NCI-H1105 (cell line): ENCODE data around the gene GALT.
"Not testable (repeated sequence)": the region's sequence is repeated elsewhere in the genome, so short reads cannot be mapped to it uniquely, and the experiment has no call there.

Experiments used
- DNase-seq: peaks from one replicate; lab custom pipeline; 2025; lab: John Stamatoyannopoulos, UW

Gene GALT

GRCh38 chr9:34627716-34628655 is 18.5 kb upstream of the GALT start:
- no peak for DNase-seq

- DNase-seq, result peak; percentile 42
Observed at GRCh38 chr9:34628656-34629490, 17.6 kb upstream of the GALT start, which contains the start of gene ARID3C. Gene ARID3C (minus strand): TSS chr9:34629066. CDS start chr9:34628014, 1,052 bp downstream.

DNA sequence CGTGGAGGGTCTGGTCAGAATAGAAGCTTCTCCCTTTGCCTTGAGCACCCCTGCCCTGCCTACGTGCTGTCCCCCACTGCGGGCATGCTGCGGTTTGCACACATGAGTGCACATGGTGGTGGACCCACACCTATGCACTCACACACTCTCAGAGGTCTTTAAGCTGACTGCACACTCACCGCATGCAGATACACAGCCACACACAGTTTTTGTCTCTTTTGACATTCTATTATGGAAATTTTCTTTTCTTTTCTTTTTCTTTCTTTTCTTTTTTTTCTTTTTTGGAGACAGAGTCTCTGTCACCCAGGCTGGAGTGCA is 17.0 kb upstream of the GALT start:
- DNase-seq, result no peak

GRCh38 chr9:34630402-34631154 is 15.9 kb upstream of the GALT start:
- DNase-seq, result no peak

DNA sequence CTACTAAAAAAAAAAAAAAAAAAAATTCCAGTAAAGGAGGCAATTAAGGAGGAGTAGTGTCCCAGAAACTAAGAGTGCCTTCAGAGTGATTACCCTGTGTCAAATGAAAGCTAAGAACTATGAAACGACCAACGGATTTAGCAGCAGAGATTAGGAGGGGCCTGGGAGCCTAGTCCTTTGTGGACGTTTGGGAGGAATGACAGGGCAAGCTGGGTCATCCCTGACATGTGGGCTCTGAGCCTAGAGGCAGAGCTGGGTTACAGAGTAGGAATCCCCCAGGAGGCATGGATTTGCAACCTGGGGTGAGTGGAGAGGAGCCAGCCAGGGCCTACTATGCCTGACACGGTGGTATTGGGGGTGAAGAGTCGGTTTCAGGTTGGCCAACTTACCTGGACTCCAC is 13.3 kb upstream of the GALT start:
- DNase-seq, result no peak

DNA sequence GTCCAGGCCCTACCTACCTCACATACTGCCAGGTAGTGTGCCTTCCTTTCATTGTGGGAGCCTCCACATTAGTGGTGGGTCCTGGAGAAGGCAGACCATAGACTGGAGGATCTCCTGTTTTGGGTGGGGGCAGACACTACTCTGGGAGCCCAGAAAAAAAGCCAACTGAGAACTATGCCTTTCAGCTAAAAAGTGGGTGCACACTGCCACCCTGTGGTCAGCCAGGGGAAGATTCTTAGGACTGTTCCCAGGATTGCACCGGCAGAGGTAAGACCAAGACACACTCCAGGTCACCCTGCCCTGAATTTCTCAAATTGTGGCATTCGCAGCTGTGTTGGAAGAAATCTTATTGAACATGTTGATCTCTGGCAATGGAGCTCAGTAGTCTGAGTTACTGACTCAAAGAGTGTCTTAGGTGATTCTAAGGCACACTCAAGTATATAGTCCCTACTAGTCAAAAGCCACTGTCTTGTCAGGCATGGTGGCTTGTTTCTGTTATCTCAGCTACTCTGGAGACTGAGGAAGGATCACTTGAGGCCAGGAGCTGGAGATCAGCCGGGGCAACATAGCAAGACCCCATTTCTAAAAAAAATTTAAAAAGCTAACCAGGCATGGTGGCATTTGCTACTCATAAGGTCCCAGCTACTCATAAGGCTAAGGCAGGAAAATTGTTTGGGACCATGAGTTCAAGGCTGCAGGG is 12.5 kb upstream of the GALT start:
- peak; percentile 46 for DNase-seq

DNA sequence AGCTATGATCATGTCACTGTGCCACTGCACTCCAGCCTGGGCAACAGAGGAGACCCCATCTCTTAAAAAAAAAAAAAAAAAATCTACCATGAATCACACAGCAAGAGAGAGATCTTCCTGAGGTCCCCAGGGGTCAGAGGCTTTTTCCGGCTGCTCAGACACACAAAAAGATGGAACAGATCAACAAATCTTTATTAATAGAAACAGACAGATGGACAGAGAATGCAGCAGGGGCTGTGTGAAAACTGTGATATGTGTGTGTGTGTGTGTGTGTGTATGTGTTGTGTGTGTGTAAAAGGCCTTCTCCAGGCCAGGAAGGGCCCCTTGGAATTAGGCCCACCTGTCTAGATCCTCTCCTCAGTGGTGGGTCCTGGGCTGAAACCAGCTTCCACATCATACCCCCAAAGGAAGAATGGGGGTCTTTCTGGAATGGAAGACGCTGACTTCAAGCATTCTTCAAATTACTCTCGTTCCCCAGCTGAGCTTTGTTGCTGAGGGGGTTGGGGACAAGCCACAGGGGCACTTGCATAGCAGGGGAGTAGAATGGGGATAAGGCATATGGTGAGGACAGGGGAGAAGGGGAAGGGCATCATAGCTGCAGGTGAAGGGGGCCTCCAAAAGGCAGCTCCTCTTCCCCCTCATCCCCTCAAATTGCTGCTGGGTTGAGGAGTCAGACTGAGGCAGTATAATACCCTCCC is 11.8 kb upstream of the GALT start:
- DNase-seq, result no peak

DNA sequence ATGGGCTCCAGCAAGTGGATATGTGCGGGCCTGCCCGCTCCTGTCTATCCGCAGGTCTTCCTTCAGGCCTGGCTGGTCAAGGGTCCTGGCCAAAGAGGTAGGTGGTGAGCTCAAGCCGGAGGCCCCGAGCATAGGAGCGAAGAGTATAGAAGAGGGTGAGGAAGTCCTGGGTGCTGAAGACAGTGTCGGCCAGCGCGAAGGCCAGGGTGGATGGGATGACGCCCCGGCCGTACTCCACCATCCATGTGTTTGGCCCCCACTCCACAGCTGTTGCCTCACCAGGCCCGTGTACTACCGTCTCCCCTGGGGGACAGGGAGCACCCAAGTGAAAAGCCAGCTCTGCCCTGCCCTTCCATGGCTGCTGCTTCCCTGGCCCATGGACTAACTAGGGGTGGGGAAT is 10.9 kb upstream of the GALT start:
- DNase-seq, result no peak

GRCh38 chr9:34636791-34637355 is 9.6 kb upstream of the GALT start:
- no peak for DNase-seq

DNA sequence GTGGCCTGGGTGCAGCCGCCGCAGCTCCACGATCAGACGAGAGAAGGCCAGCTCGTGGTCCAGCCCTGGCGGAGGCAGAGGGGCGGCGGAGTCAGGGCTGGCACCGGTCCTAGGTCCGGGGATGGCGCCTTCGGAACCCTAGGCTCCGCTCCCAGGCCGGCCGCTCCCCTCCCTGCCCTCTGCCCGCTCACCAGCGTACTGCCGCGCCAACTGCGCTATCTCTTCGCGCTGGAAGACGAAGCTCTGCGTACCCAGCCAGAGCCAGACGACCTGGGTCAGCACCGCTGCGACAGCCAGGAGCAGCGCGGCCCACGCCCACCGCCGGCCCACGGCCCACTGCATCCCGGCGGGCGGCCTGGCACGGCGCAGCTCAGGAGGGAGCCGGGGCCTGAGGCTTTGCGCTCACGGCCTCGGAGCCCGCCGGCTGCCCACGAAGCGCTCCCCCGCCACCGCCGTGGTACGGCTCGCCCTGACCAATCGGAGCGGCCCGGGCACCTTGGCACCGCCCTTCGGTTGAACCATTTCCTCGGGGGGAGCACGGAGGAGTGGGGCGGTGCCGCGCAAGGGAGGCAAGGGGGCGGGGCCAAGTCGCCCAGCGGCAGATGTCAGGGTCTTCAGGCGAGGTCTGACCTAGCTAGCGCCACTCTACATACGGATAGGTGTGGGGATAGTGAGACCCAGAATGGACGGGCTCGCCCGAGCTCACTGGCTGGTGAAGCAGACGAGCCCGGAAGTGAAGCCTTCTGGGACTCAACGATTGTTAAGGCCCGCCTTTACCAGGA is 8.9 kb upstream of the GALT start, which contains the start of gene SIGMAR1:
Gene SIGMAR1 (minus strand): TSS at position 432 of the 782 bp plus-strand sequence. CDS start 90 bp downstream, at position 342.
- peak; percentile 86 for DNase-seq

GRCh38 chr9:34638138-34638445 is 8.4 kb upstream of the GALT start:
- no peak for DNase-seq

GRCh38 chr9:34639322-34639721 is 7.2 kb upstream of the GALT start:
- not testable (repeated sequence) for DNase-seq

DNA sequence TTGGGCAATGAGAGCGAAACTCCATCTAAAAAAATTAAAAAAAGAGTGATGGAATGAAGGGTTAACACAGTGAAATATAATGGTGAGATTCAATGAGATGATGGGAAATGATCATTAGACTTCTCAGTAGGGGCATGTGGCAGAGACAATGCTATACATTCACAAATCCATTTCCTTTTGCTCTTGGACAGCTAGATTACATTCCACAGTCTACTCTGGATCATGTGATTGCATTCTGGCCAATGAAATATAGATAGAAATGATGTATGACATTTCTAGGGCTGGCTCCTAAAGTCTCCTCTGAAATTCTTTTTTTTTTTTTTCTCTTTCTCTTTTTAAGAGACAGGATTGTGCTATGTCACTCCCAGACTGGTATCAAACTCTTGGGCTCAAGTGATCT is 3.8 kb upstream of the GALT start:
- no peak for DNase-seq

- no peak for DNase-seq
Observed at GRCh38 chr9:34644766-34645314, 1.6 kb upstream of the GALT start.

DNA sequence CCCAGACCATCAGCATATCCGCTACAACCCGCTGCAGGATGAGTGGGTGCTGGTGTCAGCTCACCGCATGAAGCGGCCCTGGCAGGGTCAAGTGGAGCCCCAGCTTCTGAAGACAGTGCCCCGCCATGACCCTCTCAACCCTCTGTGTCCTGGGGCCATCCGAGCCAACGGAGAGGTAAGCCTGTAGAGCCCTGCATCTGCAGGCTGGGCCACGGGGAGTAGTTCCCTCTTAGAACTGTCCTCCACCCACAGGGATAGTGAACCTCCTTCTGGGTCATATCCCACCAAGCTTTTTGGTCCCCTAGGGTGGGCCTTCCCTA is 569 bp downstream of the GALT start:
- DNase-seq, result no peak

DNA sequence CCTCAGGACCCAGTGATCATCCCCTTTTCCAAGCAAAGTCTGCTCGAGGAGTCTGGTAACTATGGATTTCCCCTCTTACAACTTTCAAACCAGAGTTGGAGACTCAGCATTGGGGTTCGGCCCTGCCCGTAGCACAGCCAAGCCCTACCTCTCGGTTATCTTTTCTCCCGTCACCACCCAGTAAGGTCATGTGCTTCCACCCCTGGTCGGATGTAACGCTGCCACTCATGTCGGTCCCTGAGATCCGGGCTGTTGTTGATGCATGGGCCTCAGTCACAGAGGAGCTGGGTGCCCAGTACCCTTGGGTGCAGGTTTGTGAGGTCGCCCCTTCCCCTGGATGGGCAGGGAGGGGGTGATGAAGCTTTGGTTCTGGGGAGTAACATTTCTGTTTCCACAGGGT is 1.2 kb downstream of the GALT start:
- DNase-seq, result no peak

GRCh38 chr9:34648673-34649072 is 2.2 kb downstream of the GALT start:
- no peak for DNase-seq

- no peak for DNase-seq
Observed at GRCh38 chr9:34650816-34651215, 4.3 kb downstream of the GALT start.

GRCh38 chr9:34651321-34651720 is 4.8 kb downstream of the GALT start:
- DNase-seq, result no peak
